ENCODE results near the gene OR5AU1.

Gene OR5AU1

DNA sequence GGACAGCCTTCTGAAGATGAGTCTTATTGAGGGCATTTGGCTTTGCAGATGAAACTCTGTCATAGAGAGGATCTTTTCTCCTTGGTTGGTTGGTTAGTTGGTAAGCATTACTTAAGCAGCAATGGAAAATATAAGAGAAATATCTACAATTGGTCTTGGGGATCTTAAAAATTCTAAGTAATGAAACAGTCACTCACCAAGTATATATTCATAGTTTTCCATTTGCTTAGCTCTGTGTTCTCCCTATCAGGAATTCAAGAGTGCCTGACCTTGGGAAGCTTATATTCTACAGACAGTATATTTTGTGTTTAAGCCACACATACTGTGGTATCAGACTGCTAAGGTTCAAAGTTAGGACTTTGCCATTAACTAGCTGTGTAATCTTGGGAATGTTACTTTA lies at the start of gene OR5AU1:
TSS of gene OR5AU1 (minus strand) at position 101 of the 400 bp plus-strand sequence. CDS start 191 bp downstream, outside the sequence.
- no peak within 1 kb of the TSS for H3K4me3 ChIP-seq (ENCODE audit: low read depth in 1 of 5, low read length in 5 of 5)
- no peaks in the 10 kb centered on the region for H3K9me3 ChIP-seq (ENCODE audit: control insufficient read depth in 5 of 5, low read length in 5 of 5)
- peaks cover 0 to 7% (median 4%) of the 10 kb centered on the region in 5 donors for H3K27me3 ChIP-seq (ENCODE audit: control insufficient read depth in 5 of 5, insufficient read depth in 4 of 5, low read length in 5 of 5)
- H3K9ac ChIP-seq (ENCODE audit: low read length in 5 of 5), result no peak within 1 kb of the TSS
- no peaks in the 10 kb centered on the region for H3K36me3 ChIP-seq (ENCODE audit: control insufficient read depth in 5 of 5, insufficient read depth in 5 of 5, low read length in 5 of 5)
- H3K27ac ChIP-seq (ENCODE audit: low read depth, low read length), result no peak within 1 kb of the TSS
- no peaks in the 10 kb centered on the region for H3K4me1 ChIP-seq (ENCODE audit: control insufficient read depth in 5 of 5, insufficient read depth in 5 of 5, low read length in 5 of 5)

DNA sequence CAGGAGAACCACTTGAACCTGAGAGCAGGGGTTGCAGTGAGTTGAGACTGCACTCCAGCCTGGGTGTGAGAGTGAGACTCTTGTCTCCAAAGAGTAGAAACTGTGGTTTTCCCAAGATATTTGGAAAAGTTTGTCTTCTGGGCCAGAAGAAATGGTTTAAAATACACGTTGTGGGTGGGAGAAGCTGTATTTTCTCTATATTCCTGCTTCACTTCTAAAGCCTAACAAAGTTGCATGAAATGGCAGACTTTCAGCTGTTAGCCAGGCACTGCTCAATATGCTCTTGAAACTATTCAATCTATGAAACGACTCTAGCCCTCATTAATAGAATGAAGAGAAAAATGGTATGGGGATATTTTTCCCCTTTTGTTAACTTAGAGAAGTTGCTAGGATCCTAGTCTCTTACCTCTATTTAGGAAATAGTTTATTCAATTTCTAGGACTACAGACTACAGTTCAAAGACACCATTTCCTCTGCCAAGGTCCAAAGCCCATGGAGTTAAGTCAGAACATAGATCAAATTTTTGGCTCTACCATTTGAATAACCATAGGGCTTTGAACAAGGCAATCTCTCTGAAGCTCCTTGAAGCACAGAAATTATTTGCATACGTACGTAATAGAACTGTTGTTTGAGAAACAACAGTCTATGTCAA lies 49.3 kb upstream of the OR5AU1 start:
- Histone ChIP-seq H3K9me3 (ENCODE audit: control insufficient read depth in 5 of 5, low read length in 5 of 5) (no peaks in the 10 kb centered on the region), H3K27ac (ENCODE audit: low read depth, low read length) (no peak overlapping the region), H3K4me3 (ENCODE audit: low read depth in 1 of 5, low read length in 5 of 5) (no peak overlapping the region), H3K27me3 (ENCODE audit: control insufficient read depth in 5 of 5, insufficient read depth in 4 of 5, low read length in 5 of 5) (no peaks in the 10 kb centered on the region), H3K36me3 (ENCODE audit: control insufficient read depth in 5 of 5, insufficient read depth in 5 of 5, low read length in 5 of 5) (peaks cover 38 to 60% (median 54%) of the 10 kb centered on the region in 5 donors), H3K9ac (ENCODE audit: low read length in 5 of 5) (no peak overlapping the region), H3K4me1 (ENCODE audit: control insufficient read depth in 5 of 5, insufficient read depth in 5 of 5, low read length in 5 of 5) (peaks cover 0 to 6% (median 4%) of the 10 kb centered on the region in 5 donors)

DNA sequence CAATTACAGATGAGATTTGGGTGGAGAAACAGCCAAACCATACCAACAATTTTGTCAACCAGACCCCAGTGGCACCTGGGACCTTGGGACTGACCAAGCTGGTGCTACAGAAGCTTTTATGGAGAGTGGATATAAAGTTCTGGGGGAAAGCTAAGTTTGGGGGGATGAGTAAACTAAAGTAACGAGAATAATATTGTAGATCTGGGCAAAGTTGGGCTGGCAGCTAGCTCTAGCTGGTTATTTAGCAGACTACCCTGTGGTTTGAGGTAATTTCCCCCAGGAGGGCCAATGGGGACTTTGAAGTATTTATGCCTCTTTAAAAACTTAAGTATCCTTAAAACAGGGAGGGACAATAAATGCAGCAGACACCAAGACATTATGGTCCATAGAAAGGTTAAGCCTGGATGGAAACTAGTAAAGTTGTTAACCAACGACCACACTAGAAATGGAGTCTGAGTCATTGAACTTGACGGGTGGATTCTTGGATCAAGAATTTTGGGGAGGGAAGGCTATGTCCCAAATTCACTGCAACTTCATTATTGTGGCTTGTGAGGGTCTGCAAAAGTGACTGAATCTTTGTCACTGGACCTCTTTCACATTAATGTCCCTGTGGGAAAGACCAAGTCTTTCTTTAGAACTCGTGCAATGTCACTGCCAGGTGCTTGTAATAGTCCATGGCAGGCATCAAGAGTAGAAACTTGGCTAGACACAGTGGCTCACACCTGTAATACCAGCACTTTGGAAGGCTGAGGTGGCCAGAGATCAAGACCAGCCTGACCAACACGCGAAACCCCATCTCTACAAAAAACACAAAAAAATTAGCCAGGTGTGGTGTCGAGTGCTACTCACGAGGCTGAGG lies 48.5 kb upstream of the OR5AU1 start:
- H3K27ac ChIP-seq (ENCODE audit: low read depth, low read length), result no peak overlapping the region
- H3K9ac ChIP-seq (ENCODE audit: low read length in 5 of 5), result no peak overlapping the region
- H3K4me3 ChIP-seq (ENCODE audit: low read depth in 1 of 5, low read length in 5 of 5), result no peak overlapping the region
- H3K4me1 ChIP-seq (ENCODE audit: control insufficient read depth in 5 of 5, insufficient read depth in 5 of 5, low read length in 5 of 5), result peaks cover 0 to 6% (median 4%) of the 10 kb centered on the region in 5 donors
- peaks cover 30 to 52% (median 47%) of the 10 kb centered on the region in 5 donors for H3K36me3 ChIP-seq (ENCODE audit: control insufficient read depth in 5 of 5, insufficient read depth in 5 of 5, low read length in 5 of 5)
- no peaks in the 10 kb centered on the region for H3K27me3 ChIP-seq (ENCODE audit: control insufficient read depth in 5 of 5, insufficient read depth in 4 of 5, low read length in 5 of 5)
- H3K9me3 ChIP-seq (ENCODE audit: control insufficient read depth in 5 of 5, low read length in 5 of 5), result no peaks in the 10 kb centered on the region

DNA sequence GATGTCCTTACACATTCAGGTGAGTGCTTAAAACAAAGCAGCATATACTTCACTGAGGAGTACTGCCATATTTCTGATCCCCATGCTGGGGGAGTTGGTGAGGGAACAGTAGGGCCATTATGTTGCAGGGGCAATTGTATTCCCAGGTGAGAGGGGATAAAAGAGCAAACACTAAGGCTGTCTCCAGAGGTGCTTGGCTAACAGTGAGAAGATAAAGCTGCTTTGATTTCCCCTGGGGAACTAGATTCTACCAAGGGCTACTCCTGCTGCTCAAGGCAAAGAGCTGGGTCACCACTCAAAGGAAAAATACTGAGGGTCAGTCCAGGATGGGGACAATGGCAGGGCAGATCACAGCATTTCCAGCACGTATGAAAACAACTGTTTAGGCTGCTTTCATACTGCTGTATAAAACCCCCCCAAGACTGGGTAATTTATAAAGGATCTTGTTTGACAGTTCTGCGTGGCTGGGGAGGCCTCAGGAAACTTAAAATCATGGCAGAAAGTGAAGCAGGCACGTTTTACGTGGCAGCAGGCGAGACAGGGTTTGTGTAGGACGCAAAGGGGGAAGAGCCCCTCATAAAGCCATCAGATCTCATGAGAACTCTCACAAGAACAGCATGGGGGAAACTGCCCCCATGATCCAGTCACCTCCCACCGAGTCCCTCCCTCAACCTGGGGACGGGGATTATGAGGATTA lies 47.8 kb upstream of the OR5AU1 start:
- Histone ChIP-seq H3K9ac (ENCODE audit: low read length in 5 of 5) (no peak overlapping the region), H3K9me3 (ENCODE audit: control insufficient read depth in 5 of 5, low read length in 5 of 5) (no peaks in the 10 kb centered on the region), H3K27me3 (ENCODE audit: control insufficient read depth in 5 of 5, insufficient read depth in 4 of 5, low read length in 5 of 5) (no peaks in the 10 kb centered on the region), H3K4me3 (ENCODE audit: low read depth in 1 of 5, low read length in 5 of 5) (no peak overlapping the region), H3K36me3 (ENCODE audit: control insufficient read depth in 5 of 5, insufficient read depth in 5 of 5, low read length in 5 of 5) (peaks cover 23 to 45% (median 39%) of the 10 kb centered on the region in 5 donors), H3K27ac (ENCODE audit: low read depth, low read length) (no peak overlapping the region), H3K4me1 (ENCODE audit: control insufficient read depth in 5 of 5, insufficient read depth in 5 of 5, low read length in 5 of 5) (peaks cover 0 to 6% (median 4%) of the 10 kb centered on the region in 5 donors)

DNA sequence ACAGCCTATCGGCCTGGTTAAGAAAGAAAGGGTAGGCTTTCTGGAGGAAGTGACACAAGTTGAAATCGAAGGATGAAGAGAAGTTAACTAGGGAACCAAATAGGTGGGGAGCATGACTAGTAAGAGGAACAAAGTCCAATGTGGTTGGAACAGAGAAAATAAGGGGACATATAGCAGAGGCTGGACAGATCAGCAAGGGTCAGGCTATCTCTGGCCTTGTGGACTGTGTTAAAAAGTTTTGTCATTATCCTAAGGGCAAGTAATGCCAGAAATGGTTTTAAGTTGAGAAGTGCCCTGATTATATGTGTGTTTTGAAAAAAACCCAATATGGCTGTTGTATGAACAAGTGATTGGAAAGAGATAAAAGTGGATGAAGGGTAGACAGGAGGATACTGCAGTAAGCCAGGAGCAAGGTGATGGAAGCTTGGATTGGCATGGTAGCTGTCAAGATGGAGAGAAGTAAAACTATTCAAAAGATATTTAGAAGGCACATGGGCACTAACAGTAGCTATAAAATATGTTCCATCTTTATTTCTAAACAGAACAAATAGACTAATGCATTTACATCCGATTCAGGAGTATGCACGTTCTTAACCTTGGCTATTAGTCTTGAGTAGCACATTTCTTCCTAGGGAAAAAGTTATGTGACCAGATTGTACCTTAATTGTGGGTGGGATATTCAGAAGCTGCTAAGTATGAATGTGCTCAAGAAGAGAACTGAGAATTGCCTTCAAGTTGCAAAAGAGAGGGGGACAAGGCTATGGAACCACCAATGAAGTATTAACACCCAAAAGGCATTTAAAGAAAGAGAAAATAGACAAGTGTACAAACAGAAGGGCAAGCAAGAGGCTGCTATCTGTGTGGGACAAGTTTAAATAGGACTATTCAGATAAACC lies 46.8 kb upstream of the OR5AU1 start:
- Histone ChIP-seq H3K27ac (ENCODE audit: low read depth, low read length) (no peak overlapping the region), H3K9me3 (ENCODE audit: control insufficient read depth in 5 of 5, low read length in 5 of 5) (no peaks in the 10 kb centered on the region), H3K36me3 (ENCODE audit: control insufficient read depth in 5 of 5, insufficient read depth in 5 of 5, low read length in 5 of 5) (peaks cover 18 to 37% (median 30%) of the 10 kb centered on the region in 5 donors), H3K9ac (ENCODE audit: low read length in 5 of 5) (no peak overlapping the region), H3K4me3 (ENCODE audit: low read depth in 1 of 5, low read length in 5 of 5) (no peak overlapping the region), H3K27me3 (ENCODE audit: control insufficient read depth in 5 of 5, insufficient read depth in 4 of 5, low read length in 5 of 5) (no peaks in the 10 kb centered on the region), H3K4me1 (ENCODE audit: control insufficient read depth in 5 of 5, insufficient read depth in 5 of 5, low read length in 5 of 5) (peaks cover 0 to 6% (median 4%) of the 10 kb centered on the region in 5 donors)

DNA sequence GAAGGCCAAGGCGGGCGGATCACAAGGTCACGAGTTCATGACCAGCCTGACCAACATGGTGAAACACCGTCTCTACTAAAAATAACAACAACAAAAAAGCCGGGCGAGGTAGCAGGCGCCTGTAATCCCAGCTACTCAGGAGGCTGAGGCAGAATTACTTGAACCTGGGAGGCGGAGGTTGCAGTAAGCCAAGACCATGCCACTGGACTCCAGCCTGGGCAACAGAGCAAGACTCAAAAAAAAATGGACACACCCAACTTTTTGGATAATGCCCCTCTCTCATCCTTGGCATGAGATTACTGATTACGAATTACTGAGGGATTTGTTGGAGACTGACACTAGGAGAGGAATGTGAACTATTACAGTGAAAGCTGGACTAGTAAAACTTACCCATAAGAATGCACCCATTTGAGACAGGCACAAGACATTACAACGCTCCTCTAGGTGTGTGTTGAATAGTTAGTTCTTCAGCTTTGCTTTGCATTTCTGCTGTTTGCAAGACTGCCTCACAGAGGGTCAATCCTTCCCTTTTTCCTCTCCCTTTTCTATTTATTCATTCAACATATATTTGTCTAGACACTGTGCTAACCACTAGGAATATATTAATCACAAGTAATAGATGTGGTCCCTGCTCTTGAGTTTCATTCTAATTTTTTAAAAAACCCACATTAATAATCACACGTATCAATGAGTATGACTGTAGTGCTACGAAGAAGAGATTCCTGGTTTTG lies 46.0 kb upstream of the OR5AU1 start:
- Histone ChIP-seq H3K27me3 (ENCODE audit: control insufficient read depth in 5 of 5, insufficient read depth in 4 of 5, low read length in 5 of 5) (no peaks in the 10 kb centered on the region), H3K9me3 (ENCODE audit: control insufficient read depth in 5 of 5, low read length in 5 of 5) (peaks cover 0 to 4% (median 0%) of the 10 kb centered on the region in 5 donors), H3K27ac (ENCODE audit: low read depth, low read length) (no peak overlapping the region), H3K4me3 (ENCODE audit: low read depth in 1 of 5, low read length in 5 of 5) (no peak overlapping the region), H3K9ac (ENCODE audit: low read length in 5 of 5) (no peak overlapping the region), H3K4me1 (ENCODE audit: control insufficient read depth in 5 of 5, insufficient read depth in 5 of 5, low read length in 5 of 5) (peaks cover 0 to 6% (median 4%) of the 10 kb centered on the region in 5 donors), H3K36me3 (ENCODE audit: control insufficient read depth in 5 of 5, insufficient read depth in 5 of 5, low read length in 5 of 5) (peaks cover 10 to 29% (median 22%) of the 10 kb centered on the region in 5 donors)

DNA sequence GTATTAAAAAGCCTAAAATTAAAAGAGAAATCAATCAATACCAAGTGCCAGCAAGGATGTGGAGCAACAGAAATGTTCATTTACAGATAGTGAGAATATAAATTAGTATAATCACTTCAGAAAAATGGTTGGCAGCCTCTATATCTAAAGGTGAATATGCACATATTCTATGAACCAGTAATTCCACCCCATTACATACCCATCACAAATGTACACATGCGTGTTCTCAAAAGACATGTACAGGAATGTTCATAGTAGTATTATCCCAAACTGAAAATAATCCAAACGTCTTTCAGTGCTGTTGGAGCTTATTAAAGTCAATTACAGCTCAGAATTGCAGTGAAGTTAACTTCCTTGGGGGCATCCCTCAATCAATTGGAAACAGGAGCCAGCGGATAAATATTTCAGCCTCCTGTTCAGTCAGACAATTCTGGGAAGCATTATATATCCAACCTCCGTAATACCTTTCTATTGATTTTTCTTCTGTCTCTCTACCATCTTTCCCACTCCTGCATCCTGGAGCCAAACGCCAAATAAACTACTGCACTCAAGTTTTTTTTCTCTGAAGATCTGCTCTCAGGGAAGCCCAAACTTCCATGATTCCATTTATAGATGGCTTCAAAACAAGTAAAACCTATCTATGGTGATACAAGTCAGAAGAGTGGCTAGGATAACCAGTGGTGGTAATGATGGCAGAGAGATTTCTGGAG lies 45.0 kb upstream of the OR5AU1 start:
- Histone ChIP-seq H3K36me3 (ENCODE audit: control insufficient read depth in 5 of 5, insufficient read depth in 5 of 5, low read length in 5 of 5) (peaks cover 7 to 19% (median 15%) of the 10 kb centered on the region in 5 donors), H3K4me3 (ENCODE audit: low read depth in 1 of 5, low read length in 5 of 5) (no peak overlapping the region), H3K27me3 (ENCODE audit: control insufficient read depth in 5 of 5, insufficient read depth in 4 of 5, low read length in 5 of 5) (no peaks in the 10 kb centered on the region), H3K9me3 (ENCODE audit: control insufficient read depth in 5 of 5, low read length in 5 of 5) (peaks cover 0 to 4% (median 0%) of the 10 kb centered on the region in 5 donors), H3K4me1 (ENCODE audit: control insufficient read depth in 5 of 5, insufficient read depth in 5 of 5, low read length in 5 of 5) (peaks cover 0 to 6% (median 4%) of the 10 kb centered on the region in 5 donors), H3K27ac (ENCODE audit: low read depth, low read length) (no peak overlapping the region), H3K9ac (ENCODE audit: low read length in 5 of 5) (no peak overlapping the region)

DNA sequence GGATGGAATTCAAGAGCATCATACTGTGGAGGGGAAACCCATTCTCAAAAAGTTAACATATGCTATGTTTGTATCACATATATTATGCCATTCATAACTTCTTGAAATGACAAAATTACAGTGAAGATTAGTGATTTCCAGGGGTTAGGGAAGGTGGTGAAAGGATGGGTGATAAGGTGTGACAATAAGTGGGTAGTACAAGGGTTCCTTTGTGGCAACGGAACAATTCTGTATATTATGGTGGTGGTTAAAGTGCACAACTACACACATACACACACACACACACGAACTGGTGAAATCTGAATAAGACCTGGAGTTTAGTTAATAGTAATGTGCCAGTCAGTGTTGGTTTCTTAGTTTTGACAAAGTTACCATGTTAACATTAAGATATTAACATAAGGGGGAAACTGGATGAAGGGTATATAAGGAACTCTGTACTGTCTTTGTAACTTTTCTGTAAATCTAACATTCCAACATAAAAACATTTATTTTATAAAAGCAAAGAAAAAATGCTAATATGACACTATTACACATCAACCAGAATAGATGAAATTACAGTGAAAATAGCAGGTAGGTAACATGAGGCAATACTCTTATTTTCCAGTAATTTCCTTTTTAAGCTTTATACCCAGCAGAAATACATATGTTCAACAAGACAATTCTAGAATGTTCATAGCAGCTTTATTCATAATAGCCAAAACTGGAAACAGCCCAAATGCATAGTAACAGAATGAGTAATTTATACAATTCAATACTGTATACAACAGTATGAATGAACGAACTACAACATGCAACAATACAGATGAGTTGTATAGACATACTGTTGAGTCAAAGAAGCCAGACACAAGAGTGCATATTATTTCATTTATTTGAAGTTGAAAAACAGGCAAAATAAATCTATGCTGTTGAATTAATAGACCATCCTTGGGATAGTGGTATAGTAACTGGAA lies 44.0 kb upstream of the OR5AU1 start:
- Histone ChIP-seq H3K27me3 (ENCODE audit: control insufficient read depth in 5 of 5, insufficient read depth in 4 of 5, low read length in 5 of 5) (no peaks in the 10 kb centered on the region), H3K9me3 (ENCODE audit: control insufficient read depth in 5 of 5, low read length in 5 of 5) (peaks cover 0 to 4% (median 0%) of the 10 kb centered on the region in 5 donors), H3K36me3 (ENCODE audit: control insufficient read depth in 5 of 5, insufficient read depth in 5 of 5, low read length in 5 of 5) (peaks cover 2 to 9% (median 6%) of the 10 kb centered on the region in 5 donors), H3K4me1 (ENCODE audit: control insufficient read depth in 5 of 5, insufficient read depth in 5 of 5, low read length in 5 of 5) (peaks cover 0 to 6% (median 4%) of the 10 kb centered on the region in 5 donors), H3K4me3 (ENCODE audit: low read depth in 1 of 5, low read length in 5 of 5) (no peak overlapping the region), H3K9ac (ENCODE audit: low read length in 5 of 5) (no peak overlapping the region), H3K27ac (ENCODE audit: low read depth, low read length) (peak overlapping the region; percentile 26)
